DMS153 (cell line): ENCODE measurements around the gene EFNB3.

Experiments used
- DNase-seq: peaks from one replicate; lab custom pipeline; 2025; lab: John Stamatoyannopoulos, UW

The EFNB3 gene

GRCh38 chr17:7700510-7700909 is 4.5 kb upstream of the EFNB3 start:
- no peak for DNase-seq

DNA sequence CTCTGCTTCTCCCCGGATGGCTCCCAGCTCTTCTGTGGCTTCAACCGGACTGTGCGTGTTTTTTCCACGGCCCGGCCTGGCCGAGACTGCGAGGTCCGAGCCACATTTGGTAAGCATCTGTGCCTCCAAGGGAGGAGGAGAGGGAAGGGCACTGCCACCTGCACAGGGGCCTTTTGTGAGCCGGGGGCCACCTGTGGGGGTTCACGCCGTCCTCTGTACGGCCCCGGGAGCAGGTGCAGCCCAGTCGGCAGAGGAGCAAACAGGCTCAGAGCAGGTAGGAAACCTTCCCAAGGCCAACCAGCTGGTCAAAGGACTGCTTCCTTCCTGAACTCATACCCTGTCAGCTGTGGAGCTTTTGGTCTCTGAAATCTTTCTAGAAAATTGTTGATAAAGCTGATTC is 3.3 kb upstream of the EFNB3 start:
- no peak for DNase-seq

GRCh38 chr17:7702776-7703175 is 2.2 kb upstream of the EFNB3 start:
- no peak for DNase-seq

GRCh38 chr17:7703584-7704479 is 1.2 kb upstream of the EFNB3 start:
- peak; percentile 71 for DNase-seq

GRCh38 chr17:7705269-7706255 is 560 bp downstream of the EFNB3 start:
- DNase-seq, result no peak

DNA sequence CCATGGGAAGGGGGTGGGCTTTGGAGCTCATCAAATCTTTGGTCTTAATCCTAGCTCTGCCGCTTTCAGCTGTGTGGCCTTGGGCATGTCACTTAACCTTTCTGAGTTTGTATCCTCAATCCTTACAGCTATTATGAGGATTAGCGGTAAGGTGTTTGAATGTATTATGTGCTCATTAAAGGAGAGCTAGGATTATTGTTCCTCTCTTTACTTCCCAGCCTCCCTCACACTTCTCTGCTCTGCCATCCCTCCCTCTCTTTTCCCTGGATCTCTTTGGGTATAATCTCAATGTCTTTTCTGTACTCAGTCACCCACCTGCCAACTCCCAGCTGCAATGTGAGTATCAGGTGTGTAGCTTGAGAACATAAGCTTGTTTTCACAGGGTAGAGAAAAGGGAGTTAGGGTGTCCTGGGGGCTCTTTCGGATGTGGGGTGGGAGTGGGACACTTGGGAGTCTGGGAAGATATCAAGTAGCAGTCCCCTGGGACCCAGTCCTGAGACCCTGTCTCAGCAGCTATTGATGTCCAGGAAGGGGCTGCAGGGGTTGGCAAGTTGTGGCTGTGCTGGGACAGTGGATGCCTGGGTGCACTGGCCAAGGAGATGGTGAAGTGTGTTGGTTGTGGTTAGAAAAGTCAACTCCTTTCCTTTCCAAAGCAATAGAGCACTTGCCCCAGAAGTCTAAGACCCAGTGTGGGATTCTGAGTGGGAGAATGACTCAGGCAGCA is 1.8 kb downstream of the EFNB3 start:
- DNase-seq, result no peak

GRCh38 chr17:7707446-7707845 is 2.4 kb downstream of the EFNB3 start:
- DNase-seq, result no peak

DNA sequence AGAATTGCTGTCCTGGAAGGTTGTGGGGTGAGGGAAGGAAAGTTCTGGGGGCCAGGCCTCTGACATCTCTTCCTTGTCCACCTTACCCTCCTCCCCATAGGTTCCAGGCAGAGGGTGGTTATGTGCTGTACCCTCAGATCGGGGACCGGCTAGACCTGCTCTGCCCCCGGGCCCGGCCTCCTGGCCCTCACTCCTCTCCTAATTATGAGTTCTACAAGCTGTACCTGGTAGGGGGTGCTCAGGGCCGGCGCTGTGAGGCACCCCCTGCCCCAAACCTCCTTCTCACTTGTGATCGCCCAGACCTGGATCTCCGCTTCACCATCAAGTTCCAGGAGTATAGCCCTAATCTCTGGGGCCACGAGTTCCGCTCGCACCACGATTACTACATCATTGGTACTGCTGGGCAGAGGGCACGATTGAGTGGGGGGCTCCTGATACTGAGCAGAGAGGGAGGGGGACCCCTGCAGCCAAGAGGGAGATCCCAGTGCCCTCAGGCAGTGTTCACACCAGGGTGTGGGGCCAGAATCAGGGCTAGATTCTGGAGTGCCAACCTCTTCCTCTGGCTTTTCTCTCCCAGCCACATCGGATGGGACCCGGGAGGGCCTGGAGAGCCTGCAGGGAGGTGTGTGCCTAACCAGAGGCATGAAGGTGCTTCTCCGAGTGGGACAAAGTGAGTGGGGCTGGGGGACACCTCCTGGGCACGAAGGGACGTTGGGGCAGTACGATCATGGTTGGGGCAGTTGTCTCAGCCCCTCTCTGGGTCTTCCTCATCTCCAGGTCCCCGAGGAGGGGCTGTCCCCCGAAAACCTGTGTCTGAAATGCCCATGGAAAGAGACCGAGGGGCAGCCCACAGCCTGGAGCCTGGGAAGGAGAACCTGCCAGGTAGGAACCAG is 3.1 kb downstream of the EFNB3 start:
- DNase-seq, result no peak

DNA sequence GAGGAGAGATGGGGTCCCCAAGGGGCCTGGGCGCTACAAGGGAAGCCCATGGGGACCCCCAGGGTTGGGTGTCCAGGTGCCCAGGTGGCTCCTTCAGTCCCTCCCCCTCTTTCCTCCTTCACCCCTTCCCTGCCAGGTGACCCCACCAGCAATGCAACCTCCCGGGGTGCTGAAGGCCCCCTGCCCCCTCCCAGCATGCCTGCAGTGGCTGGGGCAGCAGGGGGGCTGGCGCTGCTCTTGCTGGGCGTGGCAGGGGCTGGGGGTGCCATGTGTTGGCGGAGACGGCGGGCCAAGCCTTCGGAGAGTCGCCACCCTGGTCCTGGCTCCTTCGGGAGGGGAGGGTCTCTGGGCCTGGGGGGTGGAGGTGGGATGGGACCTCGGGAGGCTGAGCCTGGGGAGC is 4.0 kb downstream of the EFNB3 start:
- no peak for DNase-seq

DNA sequence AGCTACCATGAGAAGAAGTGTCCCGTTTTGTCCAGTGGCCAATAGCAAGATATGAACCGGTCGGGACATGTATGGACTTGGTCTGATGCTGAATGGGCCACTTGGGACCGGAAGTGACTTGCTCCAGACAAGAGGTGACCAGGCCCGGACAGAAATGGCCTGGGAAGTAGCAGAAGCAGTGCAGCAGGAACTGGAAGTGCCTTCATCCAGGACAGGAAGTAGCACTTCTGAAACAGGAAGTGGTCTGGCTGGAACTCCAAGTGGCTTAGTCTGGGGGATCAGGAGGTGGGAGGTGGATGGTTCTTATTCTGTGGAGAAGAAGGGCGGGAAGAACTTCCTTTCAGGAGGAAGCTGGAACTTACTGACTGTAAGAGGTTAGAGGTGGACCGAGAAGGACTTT is 5.3 kb downstream of the EFNB3 start:
- DNase-seq, result no peak

- DNase-seq, result no peak
Observed at GRCh38 chr17:7711051-7711755, 6.2 kb downstream of the EFNB3 start.

DNA sequence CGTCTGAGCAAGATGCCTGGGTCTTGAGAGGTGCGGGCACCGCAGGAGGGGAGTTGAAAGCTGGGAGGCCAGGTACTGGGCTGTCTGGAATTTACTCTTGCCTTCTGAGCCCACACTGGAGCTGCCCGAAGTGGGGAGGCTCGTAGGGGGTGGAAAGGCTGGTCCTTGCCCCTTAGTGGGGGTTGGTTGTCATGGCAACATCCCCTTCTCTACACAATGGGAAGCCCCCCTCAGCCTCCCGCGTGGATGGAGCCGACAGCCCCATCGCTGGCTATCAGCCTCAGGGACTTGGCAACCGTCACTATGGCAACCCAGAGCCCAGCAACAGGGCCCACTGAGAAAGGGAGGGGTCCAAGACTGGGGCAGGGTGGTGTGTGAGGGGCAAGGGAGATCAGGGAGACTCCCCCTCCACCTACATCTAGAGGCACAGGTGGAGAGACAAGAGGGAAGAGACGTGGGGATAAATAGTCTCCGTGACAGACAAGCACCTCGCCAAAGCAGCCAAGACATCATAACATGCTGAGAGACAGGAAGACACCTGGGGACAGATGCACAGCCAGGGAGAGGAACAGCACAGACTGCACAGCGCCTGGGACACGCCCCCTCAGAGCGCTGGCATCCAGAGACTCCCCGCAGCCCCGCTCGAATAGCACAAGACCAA is 7.2 kb downstream of the EFNB3 start:
- no peak for DNase-seq

DNA sequence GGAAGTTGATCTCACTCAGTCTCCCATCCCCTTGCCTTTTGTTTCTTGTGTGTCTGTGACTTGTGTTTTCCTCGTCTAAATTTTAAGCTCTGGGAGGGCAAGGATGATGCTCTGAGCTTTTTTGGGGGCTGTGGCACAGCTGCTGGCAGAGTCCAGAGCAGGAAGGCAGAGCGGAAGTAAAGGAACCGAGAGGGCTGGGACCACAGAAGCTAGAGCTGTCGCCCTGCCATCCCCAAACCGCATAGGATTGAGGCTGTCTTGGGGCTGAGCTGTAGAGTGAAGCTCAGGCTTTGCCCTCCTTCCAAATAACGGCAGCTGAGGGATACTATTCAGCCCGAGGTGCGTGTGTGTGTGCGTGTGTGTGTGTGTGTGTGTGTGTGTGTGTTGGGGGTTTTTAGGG is 8.8 kb downstream of the EFNB3 start:
- no peak for DNase-seq

DNA sequence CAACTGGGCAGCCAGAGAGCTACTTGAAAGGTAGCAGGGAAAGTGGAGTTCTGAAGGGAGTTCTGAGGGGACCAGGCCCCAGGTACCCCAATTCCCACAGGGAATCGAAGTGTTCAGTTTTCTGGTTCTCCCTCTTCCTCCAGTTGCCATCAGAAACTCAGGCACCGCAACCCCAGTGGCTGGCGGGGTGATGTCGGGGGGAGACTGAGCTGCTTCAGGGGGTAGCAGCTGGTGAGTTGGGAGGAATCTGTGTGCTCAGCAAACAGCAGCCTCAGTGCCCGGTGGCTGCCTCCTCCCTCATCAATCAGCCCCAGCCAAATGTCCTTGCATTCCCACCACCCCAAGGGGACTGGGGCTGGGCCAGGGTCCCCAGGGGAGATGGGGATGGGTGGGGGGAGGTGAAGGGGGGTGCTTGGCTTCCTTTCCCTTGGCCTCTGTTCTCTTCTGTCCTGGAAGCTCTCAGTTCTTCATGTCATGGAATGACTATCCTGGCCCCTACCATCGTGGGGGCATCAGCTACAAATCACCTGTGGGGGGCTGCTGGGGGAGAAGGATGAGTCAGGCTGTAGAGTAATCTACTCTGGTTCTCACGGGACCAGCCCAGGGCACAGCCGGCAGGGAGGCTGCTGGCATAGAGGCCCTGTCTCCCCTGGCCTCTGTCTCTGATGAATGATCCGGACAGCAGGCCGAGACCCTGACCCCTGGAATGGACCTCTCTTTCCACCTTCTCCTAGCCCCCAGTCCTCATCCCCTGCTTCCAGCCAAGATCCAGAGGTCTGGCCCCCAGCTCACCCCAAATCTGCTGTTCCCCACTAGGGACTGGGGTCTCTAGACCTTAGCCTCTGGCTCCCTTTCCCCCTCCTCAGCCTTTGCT is 10.0 kb downstream of the EFNB3 start:
- no peak for DNase-seq

DNA sequence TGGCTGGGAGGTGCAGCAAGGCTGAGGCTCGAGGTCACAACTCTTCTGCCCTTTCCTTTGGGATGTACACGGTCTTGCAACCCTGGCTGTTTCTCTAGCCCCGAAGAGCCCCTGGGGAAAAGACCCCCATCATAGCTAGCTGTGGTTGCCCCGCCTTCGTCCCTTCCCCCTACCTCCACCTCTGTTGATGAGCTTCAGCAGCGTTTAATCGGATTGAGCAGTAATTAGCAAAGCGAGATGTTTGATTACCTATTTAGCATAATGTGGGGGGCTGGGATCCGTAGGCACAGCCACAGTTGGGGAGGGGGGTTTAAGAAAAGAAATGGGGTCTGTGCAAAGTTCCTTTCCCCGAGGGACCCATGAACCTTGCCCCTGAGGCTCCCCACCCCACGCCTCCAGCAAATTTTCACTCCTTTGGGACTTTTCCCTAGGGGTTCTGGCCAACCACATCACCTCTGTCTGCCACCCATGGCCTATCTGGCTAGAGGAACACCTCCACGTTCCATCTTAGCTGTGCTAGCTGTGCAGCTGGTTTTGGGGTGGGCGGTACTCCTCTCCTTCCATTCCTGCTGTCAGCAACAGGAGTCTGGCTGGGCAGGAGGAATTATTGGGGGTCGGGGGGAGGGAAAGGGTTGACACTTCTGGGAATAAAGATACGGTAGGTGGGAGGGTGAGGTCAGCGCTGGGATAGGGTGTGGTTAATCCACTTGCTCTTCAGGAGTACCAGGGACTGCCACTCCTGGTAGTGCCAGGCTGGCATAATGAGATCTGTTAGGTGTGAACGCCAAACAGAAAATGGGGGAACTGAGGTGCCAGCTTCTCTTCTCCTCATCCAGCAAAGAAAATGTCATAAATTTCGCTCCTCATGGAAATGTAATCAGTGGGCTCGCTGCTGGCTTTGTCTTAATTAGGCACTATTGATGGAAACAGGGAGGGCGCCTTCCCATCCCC is 11.2 kb downstream of the EFNB3 start:
- DNase-seq, result no peak

- DNase-seq, result peak; percentile 73
Observed at GRCh38 chr17:7716901-7717755, 12.1 kb downstream of the EFNB3 start, which contains the start of gene DNAH2. Gene DNAH2, plus strand, starts transcription at chr17:7717744. Its CDS starts 1,991 bp downstream, at chr17:7719735.
